ENCODE data around the gene PFDN5. TPM values are rescaled to one million over a fixed set of nuclear protein-coding genes. Genes with fewer than 3 reads are reported as not detected.

The PFDN5 gene
- total RNA-seq, 2 donors from 2014 or later: 305 to 445 TPM

GRCh38 chr12:53254816-53255545, 40.4 kb upstream of the PFDN5 start:
- DNase-seq (ENCODE audit: low spot score): no peak
- no peaks in the 10 kb centered on the region for H3K9me3 ChIP-seq
- H3K36me3 ChIP-seq: peaks cover 11% of the 10 kb centered on the region
- H3K27me3 ChIP-seq (replicated peaks; ENCODE audit: insufficient read depth): no peaks in the 10 kb centered on the region
- no peak overlapping the region for H3K4me3 ChIP-seq
- TF ChIP-seq CTCF (IDR thresholded peaks at IDR 0.05): no peak
- H3K27ac ChIP-seq: no peak overlapping the region
- H3K4me1 ChIP-seq (ENCODE audit: control insufficient read depth in 1 of 2, low read depth in 2 of 2): peaks cover 11 to 22% of the 10 kb centered on the region in 2 donors
- no peak for ATAC-seq (ENCODE audit: insufficient number of reproducible peaks, low FRiP score, low read depth)

GRCh38 chr12:53255996-53256395, 39.3 kb upstream of the PFDN5 start:
- Histone ChIP-seq H3K36me3 (peaks cover 11% of the 10 kb centered on the region), H3K27me3 (replicated peaks; ENCODE audit: insufficient read depth) (no peaks in the 10 kb centered on the region), H3K27ac (no peak overlapping the region), H3K9me3 (no peaks in the 10 kb centered on the region), H3K4me3 (no peak overlapping the region), H3K4me1 (ENCODE audit: control insufficient read depth in 1 of 2, low read depth in 2 of 2) (peaks cover 11 to 19% of the 10 kb centered on the region in 2 donors)
- TF ChIP-seq CTCF (IDR thresholded peaks at IDR 0.05): no peak
- DNase-seq (ENCODE audit: low spot score) (no peak), ATAC-seq (ENCODE audit: insufficient number of reproducible peaks, low FRiP score, low read depth) (no peak)

- Histone ChIP-seq H3K27me3 (replicated peaks; ENCODE audit: insufficient read depth) (no peaks in the 10 kb centered on the region), H3K9me3 (no peaks in the 10 kb centered on the region), H3K4me1 (ENCODE audit: control insufficient read depth in 1 of 2, low read depth in 2 of 2) (peaks cover 0 to 2% of the 10 kb centered on the region in 2 donors), H3K36me3 (peaks cover 3% of the 10 kb centered on the region), H3K4me3 (no peak overlapping the region), H3K27ac (no peak overlapping the region)
- no peak for ATAC-seq (ENCODE audit: insufficient number of reproducible peaks, low FRiP score, low read depth)
- no peak for TF ChIP-seq CTCF (IDR thresholded peaks at IDR 0.05)
- no peak for DNase-seq (ENCODE audit: low spot score)
Observed at GRCh38 chr12:53258541-53259539, 36.5 kb upstream of the PFDN5 start.

GRCh38 chr12:53259891-53260290, 35.5 kb upstream of the PFDN5 start:
- TF ChIP-seq CTCF (IDR thresholded peaks at IDR 0.05): no peak
- Histone ChIP-seq H3K4me3 (no peak overlapping the region), H3K4me1 (ENCODE audit: control insufficient read depth in 1 of 2, low read depth in 2 of 2) (no peaks in the 10 kb centered on the region), H3K27me3 (replicated peaks; ENCODE audit: insufficient read depth) (no peaks in the 10 kb centered on the region), H3K36me3 (no peaks in the 10 kb centered on the region), H3K9me3 (no peaks in the 10 kb centered on the region), H3K27ac (no peak overlapping the region)
- DNase-seq (ENCODE audit: low spot score) (no peak), ATAC-seq (ENCODE audit: insufficient number of reproducible peaks, low FRiP score, low read depth) (no peak)

GRCh38 chr12:53265783-53266182, 29.6 kb upstream of the PFDN5 start:
- H3K36me3 ChIP-seq: no peaks in the 10 kb centered on the region
- DNase-seq (ENCODE audit: low spot score) (no peak), ATAC-seq (ENCODE audit: insufficient number of reproducible peaks, low FRiP score, low read depth) (no peak)
- H3K27ac ChIP-seq: no peak overlapping the region
- H3K9me3 ChIP-seq: no peaks in the 10 kb centered on the region
- H3K4me3 ChIP-seq: no peak overlapping the region
- no peak for TF ChIP-seq CTCF (IDR thresholded peaks at IDR 0.05)
- H3K4me1 ChIP-seq (ENCODE audit: control insufficient read depth in 1 of 2, low read depth in 2 of 2): peaks cover 6 to 10% of the 10 kb centered on the region in 2 donors
- H3K27me3 ChIP-seq (replicated peaks; ENCODE audit: insufficient read depth): no peaks in the 10 kb centered on the region

Measured in thoracic aorta (tissue), 2 donors.